ENCODE results near the gene HYDIN.

GRCh38 chr16:70778901-70779309, 451.6 kb downstream of the HYDIN start:
- TF ChIP-seq CTCF (IDR thresholded peaks at IDR 0.05) (peak in 1 of 4 experiments; percentile 8), POLR2A (IDR thresholded peaks at IDR 0.05) (no peak)

Data from gastroesophageal sphincter (tissue), 3 donors.